ENCODE results near the gene ERBB2.

DNA sequence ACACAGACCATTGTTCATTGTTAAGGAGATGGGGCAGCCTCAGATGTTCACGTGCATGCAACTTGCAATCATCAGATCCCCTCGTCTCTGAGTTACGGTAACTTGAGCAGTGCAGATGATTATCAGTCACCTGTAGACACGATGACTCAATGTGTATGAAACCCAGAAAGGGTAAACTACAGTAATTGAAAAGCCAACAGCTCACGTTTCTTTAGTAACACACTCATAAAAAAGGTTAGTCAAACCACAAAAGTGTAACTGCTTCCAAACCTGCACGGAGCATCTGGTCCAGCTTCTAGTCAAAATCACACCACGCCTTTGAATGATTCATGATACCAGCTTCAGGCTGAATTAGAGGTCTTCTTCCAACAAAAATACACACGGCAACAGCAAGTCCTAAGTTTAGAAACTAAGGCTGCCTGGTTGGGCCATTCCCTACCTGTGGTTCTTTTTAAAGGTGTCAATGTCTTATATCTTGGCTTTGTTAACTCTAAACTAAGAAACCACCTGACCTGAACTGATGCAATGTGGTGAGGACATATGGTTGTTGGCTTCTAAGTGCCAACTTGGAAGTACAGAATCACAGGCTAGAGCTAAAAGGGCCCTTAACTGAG is 70.2 kb downstream of the ERBB2 start:
- TF ChIP-seq, protein P1, sequence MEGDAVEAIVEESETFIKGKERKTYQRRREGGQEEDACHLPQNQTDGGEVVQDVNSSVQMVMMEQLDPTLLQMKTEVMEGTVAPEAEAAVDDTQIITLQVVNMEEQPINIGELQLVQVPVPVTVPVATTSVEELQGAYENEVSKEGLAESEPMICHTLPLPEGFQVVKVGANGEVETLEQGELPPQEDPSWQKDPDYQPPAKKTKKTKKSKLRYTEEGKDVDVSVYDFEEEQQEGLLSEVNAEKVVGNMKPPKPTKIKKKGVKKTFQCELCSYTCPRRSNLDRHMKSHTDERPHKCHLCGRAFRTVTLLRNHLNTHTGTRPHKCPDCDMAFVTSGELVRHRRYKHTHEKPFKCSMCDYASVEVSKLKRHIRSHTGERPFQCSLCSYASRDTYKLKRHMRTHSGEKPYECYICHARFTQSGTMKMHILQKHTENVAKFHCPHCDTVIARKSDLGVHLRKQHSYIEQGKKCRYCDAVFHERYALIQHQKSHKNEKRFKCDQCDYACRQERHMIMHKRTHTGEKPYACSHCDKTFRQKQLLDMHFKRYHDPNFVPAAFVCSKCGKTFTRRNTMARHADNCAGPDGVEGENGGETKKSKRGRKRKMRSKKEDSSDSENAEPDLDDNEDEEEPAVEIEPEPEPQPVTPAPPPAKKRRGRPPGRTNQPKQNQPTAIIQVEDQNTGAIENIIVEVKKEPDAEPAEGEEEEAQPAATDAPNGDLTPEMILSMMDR (IDR thresholded peaks at IDR 0.05) = no peak
- TF ChIP-seq POLR2A (IDR thresholded peaks at IDR 0.05) = no peak
